Subcutaneous abdominal adipose tissue (tissue), 5 donors: ENCODE measurements around the gene NCKAP5L.
A peak's percentile ranks its signal among the peaks of the same experiment; 100 is the strongest.

Experiments used
- H3K27ac ChIP-seq: one replicate; pipeline ENCODE4 v1.7.0; 2013; ENCODE audit warnings: low read depth, mild to moderate bottlenecking, inconsistent platforms, low read length, moderate library complexity
- H3K27me3 ChIP-seq, 5 donors: one replicate each; pipeline ENCODE4 v1.7.0; 2013; ENCODE audit warnings: low read length in 5 of 5, inconsistent platforms in 1 of 5; ENCODE audit not compliant: control insufficient read depth in 5 of 5, insufficient read depth in 4 of 5
- H3K36me3 ChIP-seq, 5 donors: one replicate each; pipeline ENCODE4 v1.7.0; 2013; ENCODE audit warnings: low read length in 5 of 5; ENCODE audit not compliant: control insufficient read depth in 5 of 5, insufficient read depth in 5 of 5
- H3K4me1 ChIP-seq, 5 donors: one replicate each; pipeline ENCODE4 v1.7.0; 2013; ENCODE audit warnings: low read length in 5 of 5, mild to moderate bottlenecking in 3 of 5, moderate library complexity in 1 of 5; ENCODE audit not compliant: control insufficient read depth in 5 of 5, insufficient read depth in 5 of 5
- H3K4me3 ChIP-seq, 5 donors: one replicate each; pipeline ENCODE4 v1.7.0; 2013; ENCODE audit warnings: low read length in 5 of 5, low read depth in 1 of 5
- H3K9ac ChIP-seq, 5 donors: one replicate each; pipeline ENCODE4 v1.7.0; 2013; ENCODE audit warnings: low read length in 5 of 5, mild to moderate bottlenecking in 4 of 5, moderate library complexity in 3 of 5
- H3K9me3 ChIP-seq, 5 donors: one replicate each; pipeline ENCODE4 v1.7.0; 2013; ENCODE audit warnings: low read length in 5 of 5; ENCODE audit not compliant: control insufficient read depth in 5 of 5
- donor health status: healthy.
- donor health status: healthy.
- donor health status: healthy.
- donor health status: healthy.
- donor health status: healthy.

The NCKAP5L gene

DNA sequence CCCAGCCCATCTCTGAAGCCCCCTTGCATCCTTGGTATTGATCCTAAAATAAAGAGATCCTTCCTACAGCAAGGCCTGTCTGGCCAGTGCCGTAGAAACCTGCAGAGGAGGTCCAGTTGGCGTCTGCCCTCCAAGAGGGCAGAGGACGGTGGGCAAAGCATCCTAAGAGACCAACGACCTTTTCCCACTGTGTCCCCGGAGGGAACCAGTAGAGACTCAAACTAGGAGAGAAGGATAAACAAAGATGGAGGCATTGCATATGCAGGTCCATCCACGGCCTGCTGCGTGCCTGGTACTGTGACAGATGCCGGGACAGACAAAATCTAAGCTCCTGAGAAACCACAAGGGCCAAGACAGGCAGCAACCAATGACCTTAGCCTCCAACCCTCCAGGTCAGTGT, 3.8 kb downstream of the NCKAP5L start:
- Histone ChIP-seq H3K4me3 (peak overlapping the region in 1 of 5 donors; percentile 57), H3K36me3 (peaks cover 0 to 16% (median 0%) of the 10 kb centered on the region in 5 donors), H3K27me3 (no peaks in the 10 kb centered on the region), H3K9me3 (no peaks in the 10 kb centered on the region), H3K4me1 (peaks cover 13 to 79% (median 72%) of the 10 kb centered on the region in 5 donors), H3K27ac (peak overlapping the region; percentile 91), H3K9ac (peak overlapping the region in 3 of 5 donors; percentile 22 to 68 (median 24))

- H3K4me1 ChIP-seq, result peaks cover 11 to 77% (median 68%) of the 10 kb centered on the region in 5 donors
- peak overlapping the region; percentile 91 for H3K27ac ChIP-seq
- peaks cover 0 to 16% (median 0%) of the 10 kb centered on the region in 5 donors for H3K36me3 ChIP-seq
- H3K9me3 ChIP-seq, result no peaks in the 10 kb centered on the region
- H3K4me3 ChIP-seq, result no peak overlapping the region
- peak overlapping the region in 2 of 5 donors; percentile 28 to 68 for H3K9ac ChIP-seq
- H3K27me3 ChIP-seq, result no peaks in the 10 kb centered on the region
These were observed 4.3 kb downstream of the NCKAP5L start for GRCh38 chr12:49823951-49824350.

GRCh38 chr12:49823350-49823749, 4.9 kb downstream of the NCKAP5L start:
- Histone ChIP-seq H3K9me3 (no peaks in the 10 kb centered on the region), H3K27ac (no peak overlapping the region), H3K27me3 (no peaks in the 10 kb centered on the region), H3K4me1 (peaks cover 9 to 72% (median 64%) of the 10 kb centered on the region in 5 donors), H3K36me3 (peaks cover 0 to 16% (median 0%) of the 10 kb centered on the region in 5 donors), H3K4me3 (no peak overlapping the region), H3K9ac (peak overlapping the region in 1 of 5 donors; percentile 28)

DNA sequence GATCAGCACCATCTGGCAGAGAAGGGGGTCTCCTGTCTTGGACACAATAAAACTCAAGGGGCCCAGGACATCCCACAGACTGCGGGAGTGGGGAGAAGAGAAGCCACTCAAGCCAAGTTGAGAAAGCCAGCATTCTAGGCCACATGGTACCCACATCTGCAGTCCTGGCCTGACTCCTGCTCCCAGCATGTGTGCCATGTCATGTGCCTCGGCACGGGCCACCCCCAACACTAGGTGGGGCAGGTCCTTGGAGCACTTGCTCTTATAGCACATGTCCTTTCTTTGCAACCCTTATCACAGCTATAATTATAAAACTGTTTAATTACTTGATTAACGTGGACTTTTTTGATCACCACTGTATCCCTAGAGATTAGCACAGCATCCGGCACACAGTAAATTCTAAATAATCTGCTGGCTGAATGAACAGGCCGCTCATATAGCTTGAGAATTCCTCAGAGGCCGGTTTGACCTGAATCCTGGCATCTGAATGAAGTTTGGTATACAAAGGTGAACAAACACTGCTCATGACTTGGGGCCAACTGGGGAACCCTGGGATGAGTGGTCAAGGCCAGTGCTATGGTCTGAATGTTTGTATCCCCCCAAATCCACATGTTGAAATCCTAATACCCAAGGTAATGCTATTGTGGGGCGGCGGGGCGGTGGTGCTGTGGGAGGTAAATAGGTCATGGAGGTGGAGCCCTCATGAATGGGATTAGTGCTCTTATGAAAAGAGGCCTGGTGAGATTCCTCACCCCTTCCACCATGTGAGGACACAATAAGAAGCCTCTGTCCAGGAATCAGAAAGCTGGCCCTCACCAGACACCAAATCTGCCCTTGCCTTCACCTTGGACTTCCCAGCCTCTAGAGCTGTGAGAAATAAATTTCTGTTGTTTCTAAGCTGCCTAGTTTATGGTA, 6.6 kb downstream of the NCKAP5L start:
- Histone ChIP-seq H3K36me3 (peaks cover 0 to 16% (median 0%) of the 10 kb centered on the region in 5 donors), H3K27ac (no peak overlapping the region), H3K9me3 (no peaks in the 10 kb centered on the region), H3K9ac (peak overlapping the region in 2 of 5 donors; percentile 32 to 47), H3K27me3 (no peaks in the 10 kb centered on the region), H3K4me3 (no peak overlapping the region), H3K4me1 (peaks cover 2 to 61% (median 57%) of the 10 kb centered on the region in 5 donors)

GRCh38 chr12:49819786-49820185, 8.4 kb downstream of the NCKAP5L start:
- Histone ChIP-seq H3K4me3 (no peak overlapping the region), H3K27ac (no peak overlapping the region), H3K9me3 (no peaks in the 10 kb centered on the region), H3K27me3 (no peaks in the 10 kb centered on the region), H3K9ac (no peak overlapping the region), H3K4me1 (peaks cover 0 to 46% (median 42%) of the 10 kb centered on the region in 5 donors), H3K36me3 (peaks cover 0 to 24% (median 4%) of the 10 kb centered on the region in 5 donors)

DNA sequence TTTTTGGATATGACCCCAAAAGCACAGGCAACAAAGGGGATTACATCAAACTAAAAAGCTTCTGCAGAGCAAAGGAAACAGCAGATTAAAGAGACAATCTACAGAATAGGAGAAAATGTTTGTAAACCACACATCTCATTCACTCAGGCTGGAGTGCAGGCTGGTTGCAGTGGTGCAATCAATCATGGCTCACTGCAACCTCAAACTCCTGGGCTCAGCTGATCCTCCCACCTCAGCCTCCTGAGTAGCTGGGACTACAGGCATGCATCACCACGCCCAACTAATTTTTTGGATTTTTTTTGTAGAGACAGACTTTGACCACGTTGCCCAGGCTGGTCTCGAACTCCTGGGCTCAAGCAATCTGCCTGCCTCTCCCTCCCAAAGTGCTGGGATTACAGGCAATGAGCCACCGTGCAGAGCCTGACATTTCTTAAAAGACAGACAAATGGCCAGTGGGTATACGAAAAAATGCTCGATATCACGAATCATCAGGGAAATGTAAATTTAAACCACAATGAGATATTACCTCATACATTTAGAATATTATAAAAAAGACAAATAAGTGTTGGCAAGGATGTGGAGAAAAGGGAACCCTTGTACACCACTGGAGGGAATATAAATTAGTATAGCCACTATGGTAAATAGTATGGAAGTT, 9.8 kb downstream of the NCKAP5L start:
- no peaks in the 10 kb centered on the region for H3K27me3 ChIP-seq
- no peak overlapping the region for H3K9ac ChIP-seq
- H3K4me1 ChIP-seq, result peaks cover 0 to 32% (median 28%) of the 10 kb centered on the region in 5 donors
- no peaks in the 10 kb centered on the region for H3K9me3 ChIP-seq
- H3K36me3 ChIP-seq, result peaks cover 0 to 21% (median 4%) of the 10 kb centered on the region in 5 donors
- no peak overlapping the region for H3K27ac ChIP-seq
- H3K4me3 ChIP-seq, result no peak overlapping the region

DNA sequence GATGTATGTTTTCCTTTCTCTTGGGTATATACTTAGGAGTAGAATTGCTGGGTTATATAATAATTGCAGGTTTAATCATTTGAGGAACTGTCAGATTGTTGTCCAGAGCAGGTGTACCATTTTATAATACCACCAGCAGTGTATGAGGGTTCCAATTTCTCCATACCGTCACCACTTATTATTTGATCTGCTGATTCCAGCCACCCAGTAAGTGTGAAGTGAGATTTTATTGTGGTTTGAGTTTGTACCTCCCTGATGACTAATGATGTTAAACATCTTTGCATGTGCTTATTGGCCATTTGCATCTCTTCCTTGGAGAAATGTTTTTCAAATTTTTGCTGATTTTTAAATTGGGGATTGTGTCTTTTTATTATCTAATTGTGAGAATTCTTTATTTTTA, 15.1 kb downstream of the NCKAP5L start:
- Histone ChIP-seq H3K9me3 (no peaks in the 10 kb centered on the region), H3K4me1 (peaks cover 1 to 37% (median 27%) of the 10 kb centered on the region in 5 donors), H3K27ac (no peak overlapping the region), H3K27me3 (no peaks in the 10 kb centered on the region), H3K9ac (no peak overlapping the region), H3K36me3 (peaks cover 0 to 13% (median 5%) of the 10 kb centered on the region in 5 donors), H3K4me3 (no peak overlapping the region)

DNA sequence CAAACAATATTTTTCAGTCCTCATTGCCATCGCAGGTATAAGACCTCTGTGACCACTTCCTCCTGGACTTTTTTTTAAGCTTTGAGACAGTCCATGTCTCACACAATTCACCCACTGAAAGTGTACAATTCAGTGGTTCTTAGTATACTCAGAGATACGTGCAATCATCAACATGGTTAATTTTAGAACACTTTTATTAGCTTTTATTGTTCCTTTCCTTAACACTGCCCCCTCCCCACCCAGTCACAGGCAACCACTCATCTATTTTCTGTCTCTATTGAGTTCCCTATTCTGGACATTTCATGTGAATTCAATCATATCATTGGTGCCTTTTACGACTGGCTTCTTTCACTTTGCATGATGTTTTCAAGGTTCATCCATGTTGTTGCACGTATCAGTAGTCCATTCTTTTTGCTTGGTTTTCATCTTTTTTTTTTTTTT, 16.2 kb downstream of the NCKAP5L start:
- no peak overlapping the region for H3K27ac ChIP-seq
- peaks cover 0 to 13% (median 9%) of the 10 kb centered on the region in 5 donors for H3K36me3 ChIP-seq
- H3K27me3 ChIP-seq, result no peaks in the 10 kb centered on the region
- no peak overlapping the region for H3K9ac ChIP-seq
- H3K4me3 ChIP-seq, result no peak overlapping the region
- H3K4me1 ChIP-seq, result peaks cover 2 to 44% (median 36%) of the 10 kb centered on the region in 5 donors
- H3K9me3 ChIP-seq, result no peaks in the 10 kb centered on the region

GRCh38 chr12:49811136-49811535, 17.1 kb downstream of the NCKAP5L start:
- Histone ChIP-seq H3K9ac (no peak overlapping the region), H3K4me1 (peaks cover 5 to 52% (median 44%) of the 10 kb centered on the region in 5 donors), H3K27ac (no peak overlapping the region), H3K9me3 (no peaks in the 10 kb centered on the region), H3K36me3 (peaks cover 0 to 13% (median 9%) of the 10 kb centered on the region in 5 donors), H3K27me3 (no peaks in the 10 kb centered on the region), H3K4me3 (no peak overlapping the region)
